ENCODE measurements around the gene TMPRSS4. TPM values are rescaled to one million over a fixed set of nuclear protein-coding genes. Genes with fewer than 3 reads are reported as not detected.

TMPRSS4 gene
- total RNA-seq, 1 donor from 2014 or later, result not detected

DNA sequence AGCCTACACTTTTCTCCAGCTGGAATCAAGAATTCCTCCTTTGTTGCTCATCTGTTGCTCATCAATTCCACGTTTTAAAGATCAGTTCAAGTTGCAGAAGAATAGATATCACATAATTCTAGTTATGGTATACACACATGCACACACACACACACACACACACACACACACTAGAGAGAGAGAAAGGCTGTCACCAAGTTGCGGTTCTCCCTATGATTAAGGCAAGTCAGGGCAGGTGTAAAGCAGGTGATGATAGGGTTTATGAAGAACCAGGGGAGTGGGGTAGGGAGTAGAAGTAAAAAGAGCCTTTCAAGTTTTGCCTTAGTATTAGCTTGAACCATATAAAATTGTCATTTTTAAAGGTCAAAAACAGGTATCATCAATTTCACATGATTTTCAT lies 31.7 kb upstream of the TMPRSS4 start:
- DNase-seq (ENCODE audit: low spot score in 2 of 2), result no peak
- H3K9me3 ChIP-seq, result no peaks in the 10 kb centered on the region
- no peak overlapping the region for H3K27ac ChIP-seq
- intact Hi-C loops (cut with DNase I), result no loop called here
- no peaks in the 10 kb centered on the region for H3K4me1 ChIP-seq
- no peaks in the 10 kb centered on the region for H3K27me3 ChIP-seq
- TF ChIP-seq, protein P1, sequence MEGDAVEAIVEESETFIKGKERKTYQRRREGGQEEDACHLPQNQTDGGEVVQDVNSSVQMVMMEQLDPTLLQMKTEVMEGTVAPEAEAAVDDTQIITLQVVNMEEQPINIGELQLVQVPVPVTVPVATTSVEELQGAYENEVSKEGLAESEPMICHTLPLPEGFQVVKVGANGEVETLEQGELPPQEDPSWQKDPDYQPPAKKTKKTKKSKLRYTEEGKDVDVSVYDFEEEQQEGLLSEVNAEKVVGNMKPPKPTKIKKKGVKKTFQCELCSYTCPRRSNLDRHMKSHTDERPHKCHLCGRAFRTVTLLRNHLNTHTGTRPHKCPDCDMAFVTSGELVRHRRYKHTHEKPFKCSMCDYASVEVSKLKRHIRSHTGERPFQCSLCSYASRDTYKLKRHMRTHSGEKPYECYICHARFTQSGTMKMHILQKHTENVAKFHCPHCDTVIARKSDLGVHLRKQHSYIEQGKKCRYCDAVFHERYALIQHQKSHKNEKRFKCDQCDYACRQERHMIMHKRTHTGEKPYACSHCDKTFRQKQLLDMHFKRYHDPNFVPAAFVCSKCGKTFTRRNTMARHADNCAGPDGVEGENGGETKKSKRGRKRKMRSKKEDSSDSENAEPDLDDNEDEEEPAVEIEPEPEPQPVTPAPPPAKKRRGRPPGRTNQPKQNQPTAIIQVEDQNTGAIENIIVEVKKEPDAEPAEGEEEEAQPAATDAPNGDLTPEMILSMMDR (IDR thresholded peaks at IDR 0.05), result no peak
- no peak overlapping the region for H3K4me3 ChIP-seq
- no peaks in the 10 kb centered on the region for H3K36me3 ChIP-seq

DNA sequence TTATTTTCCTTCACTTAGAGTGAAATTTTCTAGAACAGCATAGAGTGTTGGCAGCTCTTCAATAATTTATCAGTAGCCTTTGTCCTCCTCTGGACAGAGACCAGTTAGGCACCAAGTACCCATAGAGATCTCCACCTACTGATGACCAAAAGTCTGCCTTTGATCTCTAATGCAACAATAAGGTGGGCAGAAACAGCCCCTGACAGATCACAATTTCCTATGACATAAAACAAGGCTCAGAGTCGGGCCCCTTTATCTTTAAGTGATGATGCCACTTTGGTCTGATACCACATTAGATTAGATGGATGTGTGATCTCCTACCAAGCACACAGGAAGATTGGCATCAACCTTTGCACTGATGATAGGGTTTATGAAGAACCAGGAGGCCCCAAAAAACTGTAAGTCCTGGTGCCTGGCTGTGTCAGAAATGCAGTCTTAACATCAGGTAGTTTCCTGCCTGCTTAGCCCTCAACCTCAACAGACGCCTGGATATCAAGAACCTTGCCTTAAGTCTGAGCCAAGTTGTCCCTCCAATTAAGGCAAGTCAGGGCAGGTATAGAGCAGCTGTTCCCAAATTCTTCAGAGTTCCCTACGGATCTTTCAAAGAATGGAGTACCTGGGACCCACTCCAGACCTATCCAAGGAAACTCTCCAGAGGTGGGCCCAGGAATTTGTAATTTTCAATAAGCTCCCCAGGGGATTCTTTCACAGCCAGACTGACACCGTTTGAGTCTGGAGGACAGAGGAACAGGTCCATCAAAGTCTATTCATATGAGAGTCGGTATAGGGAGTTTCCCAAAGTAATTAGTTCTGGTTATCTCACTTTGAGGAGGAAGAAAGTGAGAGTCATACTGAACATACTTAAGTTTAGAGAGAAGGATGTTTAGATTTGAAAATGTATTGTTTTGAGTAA lies 30.6 kb upstream of the TMPRSS4 start:
- Histone ChIP-seq H3K27ac (no peak overlapping the region), H3K27me3 (no peaks in the 10 kb centered on the region), H3K9me3 (no peaks in the 10 kb centered on the region), H3K4me3 (no peak overlapping the region), H3K36me3 (no peaks in the 10 kb centered on the region), H3K4me1 (no peaks in the 10 kb centered on the region)
- intact Hi-C loops (cut with DNase I), result no loop called here
- DNase-seq (ENCODE audit: low spot score in 2 of 2), result no peak
- TF ChIP-seq, protein P1 (IDR thresholded peaks at IDR 0.05), result no peak

DNA sequence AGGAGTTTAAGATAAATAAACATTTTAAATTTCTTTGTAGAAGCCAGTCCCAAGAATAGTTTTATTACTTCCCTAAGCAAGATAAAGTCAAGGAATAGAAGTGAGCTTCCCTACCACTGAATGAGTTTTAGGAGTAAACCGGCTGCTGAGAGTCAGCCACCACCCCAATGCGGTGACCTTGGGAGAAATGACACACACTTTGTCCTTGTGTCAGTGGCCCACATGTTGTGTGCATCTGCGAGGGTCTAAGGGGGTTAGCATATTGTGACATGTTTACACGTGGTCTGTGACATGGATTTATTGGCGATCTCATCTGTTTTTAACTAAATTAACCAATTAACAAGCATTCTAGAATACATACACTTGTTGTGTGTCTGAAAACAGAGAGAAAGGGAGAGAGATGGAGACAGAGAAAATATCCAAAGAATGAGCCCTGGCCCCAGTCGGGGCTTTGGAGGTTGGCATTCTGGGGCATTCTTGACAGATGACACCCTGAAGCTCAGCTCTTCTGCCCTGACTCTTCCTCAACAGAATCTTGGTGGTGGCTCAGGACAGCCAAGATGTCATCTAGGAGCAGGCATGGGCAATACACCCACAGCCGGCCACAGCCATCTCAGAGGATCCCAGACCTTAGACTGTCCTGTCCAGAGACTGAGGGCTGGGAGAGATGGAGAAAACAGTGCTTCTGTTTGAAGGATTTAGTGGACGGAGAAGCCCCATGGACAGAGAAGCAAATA lies 29.7 kb upstream of the TMPRSS4 start:
- no peaks in the 10 kb centered on the region for H3K4me1 ChIP-seq
- no peak overlapping the region for H3K4me3 ChIP-seq
- no peak for DNase-seq (ENCODE audit: low spot score in 2 of 2)
- H3K36me3 ChIP-seq, result no peaks in the 10 kb centered on the region
- H3K27me3 ChIP-seq, result no peaks in the 10 kb centered on the region
- H3K9me3 ChIP-seq, result no peaks in the 10 kb centered on the region
- no peak overlapping the region for H3K27ac ChIP-seq
- intact Hi-C loops (cut with DNase I), result no loop called here
- TF ChIP-seq, protein P1 (IDR thresholded peaks at IDR 0.05), result no peak

DNA sequence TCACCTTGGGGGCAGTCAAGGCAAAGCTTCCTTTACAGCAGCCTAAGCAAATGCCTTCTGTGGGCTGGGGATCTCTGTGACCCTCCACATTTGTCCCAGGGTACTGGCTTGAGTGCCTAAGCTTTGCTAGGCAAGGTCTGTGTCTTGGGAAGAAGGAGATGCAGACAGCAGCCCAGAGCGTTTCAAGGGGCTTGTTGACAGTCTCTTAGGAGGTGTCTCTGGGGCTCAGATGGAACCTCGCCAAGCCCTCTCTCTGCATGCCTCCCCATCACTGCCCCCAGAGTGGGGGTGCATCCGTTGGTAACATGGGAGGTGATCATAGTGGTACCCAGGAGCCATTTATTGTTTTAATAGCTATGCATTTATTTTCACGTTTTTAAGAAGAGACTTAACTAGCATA lies 29.1 kb upstream of the TMPRSS4 start:
- Histone ChIP-seq H3K9me3 (no peaks in the 10 kb centered on the region), H3K27ac (no peak overlapping the region), H3K36me3 (no peaks in the 10 kb centered on the region), H3K27me3 (no peaks in the 10 kb centered on the region), H3K4me3 (no peak overlapping the region), H3K4me1 (no peaks in the 10 kb centered on the region)
- intact Hi-C loops (cut with DNase I), result no loop called here
- TF ChIP-seq, protein P1 (IDR thresholded peaks at IDR 0.05), result no peak
- no peak for DNase-seq (ENCODE audit: low spot score in 2 of 2)

DNA sequence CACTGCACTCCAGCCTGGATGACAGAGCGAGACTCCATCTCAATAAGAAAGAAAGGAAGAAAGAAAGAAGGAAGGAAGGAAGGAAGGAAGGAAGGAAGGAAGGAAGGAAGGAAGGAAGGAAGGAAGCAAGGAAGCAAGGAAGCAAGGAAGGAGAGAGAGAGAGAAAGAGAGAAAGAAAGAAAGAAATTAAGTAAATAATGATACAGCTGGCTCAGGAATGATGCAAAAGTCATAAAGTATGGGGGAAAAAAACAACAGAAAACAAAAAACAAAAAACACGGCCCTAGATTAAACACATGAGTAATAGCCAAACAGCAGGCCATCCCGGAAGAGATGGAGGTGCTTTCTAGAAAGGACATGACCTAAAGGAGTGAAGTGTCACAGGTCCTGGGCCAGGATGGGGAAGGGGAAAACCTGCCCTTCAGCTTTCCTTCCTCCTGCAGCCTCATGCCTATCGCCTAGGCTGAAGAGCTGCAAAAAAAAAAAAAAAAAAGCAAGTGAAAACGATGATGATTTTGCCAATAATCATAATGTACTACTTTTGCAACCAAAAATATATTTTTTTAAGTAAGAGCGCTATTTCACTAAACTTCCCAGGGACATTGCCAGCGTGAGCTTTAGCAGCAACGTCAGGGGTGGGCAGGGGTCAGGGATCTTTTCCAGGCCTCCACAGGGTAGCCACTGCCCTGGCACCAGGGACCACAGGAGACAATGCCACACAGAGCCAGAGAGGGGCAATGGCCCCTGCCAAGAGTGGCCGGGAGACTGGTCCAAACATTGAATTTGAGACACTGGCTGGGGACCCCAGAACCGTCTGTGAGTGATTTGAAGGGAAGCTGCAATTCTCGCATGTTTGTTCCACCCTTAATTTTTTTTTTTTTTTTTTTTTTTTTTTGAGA lies 28.2 kb upstream of the TMPRSS4 start:
- TF ChIP-seq, protein P1 (IDR thresholded peaks at IDR 0.05), result no peak
- Histone ChIP-seq H3K4me1 (no peaks in the 10 kb centered on the region), H3K27ac (no peak overlapping the region), H3K9me3 (no peaks in the 10 kb centered on the region), H3K36me3 (no peaks in the 10 kb centered on the region), H3K27me3 (no peaks in the 10 kb centered on the region), H3K4me3 (no peak overlapping the region)
- no peak for DNase-seq (ENCODE audit: low spot score in 2 of 2)
- intact Hi-C loops (cut with DNase I), result no loop called here

All from ascending aorta (tissue), 2 donors.